ENCODE data around the gene LRRC49. TPM values are rescaled to one million over a fixed set of nuclear protein-coding genes. Genes with fewer than 3 reads are reported as not detected.

LRRC49 gene
- total RNA-seq, 1 donor from 2014 or later: 8.9 TPM

DNA sequence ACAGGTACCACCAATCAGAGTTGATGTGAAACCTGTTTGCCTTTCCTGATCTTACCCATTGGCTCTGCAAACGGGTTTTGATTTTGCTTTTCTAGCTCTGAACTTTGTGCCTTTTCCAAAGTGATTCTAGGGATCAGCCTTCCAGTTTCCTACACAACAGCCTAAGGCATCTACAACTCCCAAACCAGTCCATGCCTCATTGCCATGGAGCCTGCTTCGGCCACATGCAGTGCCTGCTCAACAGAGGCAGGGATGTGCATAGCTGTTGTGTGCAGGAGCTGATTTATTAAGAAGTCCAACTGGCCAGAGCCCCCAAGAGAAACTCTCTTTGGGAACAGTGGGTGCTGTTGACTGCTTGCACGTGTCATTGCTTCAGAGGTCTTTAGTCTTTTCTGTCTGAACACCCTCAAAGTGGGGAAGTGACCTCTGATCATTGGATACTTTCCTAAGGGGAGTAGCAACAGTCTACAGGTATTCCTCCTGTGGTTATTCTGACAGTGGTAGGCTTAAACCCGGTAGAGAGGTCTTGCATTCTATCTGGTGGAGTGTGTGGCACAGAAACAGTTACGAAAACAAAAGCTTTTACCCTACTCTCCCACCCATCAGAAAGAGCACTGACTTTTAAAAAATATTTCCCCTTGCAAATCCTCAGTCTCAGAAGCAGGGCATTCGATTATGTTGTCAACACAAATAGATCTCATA, 186.0 kb downstream of the LRRC49 start:
- Mint-ChIP-seq H3K27ac (ENCODE audit: unreplicated experiment) (no peak overlapping the region), H3K4me3 (ENCODE audit: unreplicated experiment) (no peak overlapping the region), H3K27me3 (ENCODE audit: unreplicated experiment) (peaks cover 20% of the 10 kb centered on the region), H3K36me3 (ENCODE audit: unreplicated experiment) (no peaks in the 10 kb centered on the region), H3K4me1 (ENCODE audit: unreplicated experiment) (no peaks in the 10 kb centered on the region), H3K9me3 (ENCODE audit: unreplicated experiment) (peaks cover 18% of the 10 kb centered on the region)
- TF ChIP-seq, protein P1, sequence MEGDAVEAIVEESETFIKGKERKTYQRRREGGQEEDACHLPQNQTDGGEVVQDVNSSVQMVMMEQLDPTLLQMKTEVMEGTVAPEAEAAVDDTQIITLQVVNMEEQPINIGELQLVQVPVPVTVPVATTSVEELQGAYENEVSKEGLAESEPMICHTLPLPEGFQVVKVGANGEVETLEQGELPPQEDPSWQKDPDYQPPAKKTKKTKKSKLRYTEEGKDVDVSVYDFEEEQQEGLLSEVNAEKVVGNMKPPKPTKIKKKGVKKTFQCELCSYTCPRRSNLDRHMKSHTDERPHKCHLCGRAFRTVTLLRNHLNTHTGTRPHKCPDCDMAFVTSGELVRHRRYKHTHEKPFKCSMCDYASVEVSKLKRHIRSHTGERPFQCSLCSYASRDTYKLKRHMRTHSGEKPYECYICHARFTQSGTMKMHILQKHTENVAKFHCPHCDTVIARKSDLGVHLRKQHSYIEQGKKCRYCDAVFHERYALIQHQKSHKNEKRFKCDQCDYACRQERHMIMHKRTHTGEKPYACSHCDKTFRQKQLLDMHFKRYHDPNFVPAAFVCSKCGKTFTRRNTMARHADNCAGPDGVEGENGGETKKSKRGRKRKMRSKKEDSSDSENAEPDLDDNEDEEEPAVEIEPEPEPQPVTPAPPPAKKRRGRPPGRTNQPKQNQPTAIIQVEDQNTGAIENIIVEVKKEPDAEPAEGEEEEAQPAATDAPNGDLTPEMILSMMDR (IDR thresholded peaks at IDR 0.05): no peak
- DNase-seq (ENCODE audit: extremely low spot score, unreplicated experiment): no peak

DNA sequence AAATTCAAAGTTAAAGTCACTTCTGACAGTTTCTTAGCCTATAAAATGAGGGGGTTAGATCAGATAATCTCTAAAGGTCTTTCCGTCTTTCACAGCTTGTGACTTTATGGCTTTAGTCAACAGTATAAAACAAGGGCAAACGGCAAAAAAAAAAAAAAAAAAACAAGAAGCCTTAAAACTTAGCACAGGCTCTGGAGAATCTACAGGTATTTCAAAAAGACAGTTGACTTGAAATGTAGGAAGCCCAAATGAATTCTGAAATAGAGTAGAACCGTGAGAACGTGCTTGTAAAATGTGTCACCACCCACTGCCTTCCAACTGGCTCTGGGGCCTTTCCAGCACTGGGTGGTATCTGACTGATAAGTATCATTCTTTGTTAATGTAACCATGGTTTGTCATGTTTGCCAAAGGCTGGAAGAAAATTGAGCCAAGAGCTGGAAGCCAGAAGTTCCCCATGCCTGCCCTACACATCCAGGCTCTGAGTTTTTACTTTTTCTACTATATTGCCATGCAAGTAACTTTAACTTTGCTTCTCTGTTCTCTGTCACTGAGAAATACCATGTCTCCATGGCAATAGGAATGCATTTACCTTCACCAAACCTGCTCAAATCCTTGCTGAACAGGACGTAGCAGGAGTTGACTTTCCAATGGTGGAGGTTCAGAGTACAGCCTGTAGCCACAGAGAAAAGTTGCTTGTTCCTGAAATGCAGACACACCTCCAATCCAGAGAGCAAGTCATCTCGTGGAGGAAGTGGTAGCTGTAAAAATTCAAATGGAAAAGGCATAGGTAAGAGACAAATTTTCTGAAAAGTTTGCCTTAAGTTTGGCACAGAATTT, 186.8 kb downstream of the LRRC49 start:
- Mint-ChIP-seq H3K27ac (ENCODE audit: unreplicated experiment) (no peak overlapping the region), H3K4me1 (ENCODE audit: unreplicated experiment) (no peaks in the 10 kb centered on the region), H3K36me3 (ENCODE audit: unreplicated experiment) (no peaks in the 10 kb centered on the region), H3K4me3 (ENCODE audit: unreplicated experiment) (no peak overlapping the region), H3K9me3 (ENCODE audit: unreplicated experiment) (peaks cover 12% of the 10 kb centered on the region), H3K27me3 (ENCODE audit: unreplicated experiment) (peaks cover 22% of the 10 kb centered on the region)
- DNase-seq (ENCODE audit: extremely low spot score, unreplicated experiment): no peak
- TF ChIP-seq, protein P1 (IDR thresholded peaks at IDR 0.05): no peak

GRCh38 chr15:71080166-71080565, 187.5 kb downstream of the LRRC49 start:
- no peak for DNase-seq (ENCODE audit: extremely low spot score, unreplicated experiment)

GRCh38 chr15:71080705-71081104, 188.1 kb downstream of the LRRC49 start:
- Mint-ChIP-seq H3K27me3 (ENCODE audit: unreplicated experiment) (peaks cover 26% of the 10 kb centered on the region), H3K27ac (ENCODE audit: unreplicated experiment) (no peak overlapping the region), H3K4me1 (ENCODE audit: unreplicated experiment) (no peaks in the 10 kb centered on the region), H3K9me3 (ENCODE audit: unreplicated experiment) (no peaks in the 10 kb centered on the region), H3K36me3 (ENCODE audit: unreplicated experiment) (no peaks in the 10 kb centered on the region), H3K4me3 (ENCODE audit: unreplicated experiment) (no peak overlapping the region)
- DNase-seq (ENCODE audit: extremely low spot score, unreplicated experiment): no peak
- TF ChIP-seq, protein P1 (IDR thresholded peaks at IDR 0.05): no peak

More at GRCh38 chr15:71080166-71080565, 187.5 kb downstream of the LRRC49 start:
- Mint-ChIP-seq H3K27ac (ENCODE audit: unreplicated experiment) (no peak overlapping the region), H3K4me3 (ENCODE audit: unreplicated experiment) (no peak overlapping the region), H3K36me3 (ENCODE audit: unreplicated experiment) (no peaks in the 10 kb centered on the region), H3K4me1 (ENCODE audit: unreplicated experiment) (no peaks in the 10 kb centered on the region), H3K9me3 (ENCODE audit: unreplicated experiment) (peaks cover 4% of the 10 kb centered on the region), H3K27me3 (ENCODE audit: unreplicated experiment) (peaks cover 20% of the 10 kb centered on the region)
- TF ChIP-seq, protein P1 (IDR thresholded peaks at IDR 0.05): no peak

- Mint-ChIP-seq H3K27me3 (ENCODE audit: unreplicated experiment) (peaks cover 45% of the 10 kb centered on the region), H3K36me3 (ENCODE audit: unreplicated experiment) (no peaks in the 10 kb centered on the region), H3K9me3 (ENCODE audit: unreplicated experiment) (peaks cover 9% of the 10 kb centered on the region), H3K4me3 (ENCODE audit: unreplicated experiment) (no peak overlapping the region), H3K4me1 (ENCODE audit: unreplicated experiment) (no peaks in the 10 kb centered on the region), H3K27ac (ENCODE audit: unreplicated experiment) (no peak overlapping the region)
- TF ChIP-seq, protein P1 (IDR thresholded peaks at IDR 0.05): no peak
- DNase-seq (ENCODE audit: extremely low spot score, unreplicated experiment): no peak
Measured at GRCh38 chr15:71082803-71083202, 190.2 kb downstream of the LRRC49 start.
